ENCODE results near the gene OR4L1.
"Not testable (repeated sequence)": the region's sequence is repeated elsewhere in the genome, so short reads cannot be mapped to it uniquely, and the experiment has no call there.

OR4L1 gene, protein sequence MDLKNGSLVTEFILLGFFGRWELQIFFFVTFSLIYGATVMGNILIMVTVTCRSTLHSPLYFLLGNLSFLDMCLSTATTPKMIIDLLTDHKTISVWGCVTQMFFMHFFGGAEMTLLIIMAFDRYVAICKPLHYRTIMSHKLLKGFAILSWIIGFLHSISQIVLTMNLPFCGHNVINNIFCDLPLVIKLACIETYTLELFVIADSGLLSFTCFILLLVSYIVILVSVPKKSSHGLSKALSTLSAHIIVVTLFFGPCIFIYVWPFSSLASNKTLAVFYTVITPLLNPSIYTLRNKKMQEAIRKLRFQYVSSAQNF

DNA sequence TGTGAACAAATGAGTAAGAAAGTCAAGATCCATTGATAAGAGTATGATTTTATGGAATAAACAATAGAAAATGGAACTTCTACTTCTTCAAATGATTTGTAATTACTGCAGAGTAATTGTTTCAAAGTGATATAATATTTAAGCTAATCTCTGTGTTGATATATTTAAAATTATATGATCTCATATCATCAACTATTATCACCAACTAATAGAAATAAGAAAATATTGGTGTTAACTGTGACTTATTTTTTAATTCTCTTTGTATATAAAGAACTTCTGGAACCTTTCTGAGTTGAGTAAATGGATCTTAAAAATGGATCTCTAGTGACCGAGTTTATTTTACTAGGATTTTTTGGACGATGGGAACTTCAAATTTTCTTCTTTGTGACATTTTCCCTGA, at the start of gene OR4L1:
Gene OR4L1 (plus strand): TSS at position 301 of the 400 bp plus-strand sequence. CDS start 0 bp downstream, at position 301.
- DNase-seq (ENCODE audit: low read depth): no peak

DNA sequence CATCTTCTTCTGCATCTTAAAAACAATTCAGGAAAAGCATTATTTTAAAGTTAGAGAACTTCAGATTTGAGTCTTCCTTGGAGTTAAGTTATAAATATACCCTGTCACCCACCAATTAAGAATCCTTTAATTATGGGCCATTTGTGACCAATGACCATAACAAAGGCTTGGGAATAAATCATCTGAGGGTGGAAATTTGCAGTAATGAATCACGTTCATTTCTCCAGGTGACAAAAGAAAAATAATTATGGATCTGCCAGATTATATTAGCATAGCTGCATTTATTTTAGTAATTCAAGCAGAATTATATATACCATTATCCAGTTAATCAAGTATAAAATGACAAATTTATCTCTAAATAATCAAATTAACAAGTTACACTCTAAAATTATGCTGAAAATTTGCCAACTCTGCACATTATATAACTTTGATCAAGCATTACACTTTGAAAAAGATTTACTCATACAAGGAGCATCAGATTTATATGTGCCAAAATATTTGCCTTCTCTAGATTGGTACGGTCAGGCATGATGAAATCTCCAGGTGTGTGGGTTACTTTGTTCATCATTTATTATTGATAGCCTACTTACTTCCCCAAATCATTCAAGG, 40.5 kb upstream of the OR4L1 start, which contains the start of gene OR4K14:
Gene OR4K14 (minus strand): TSS at position 51 of the 609 bp plus-strand sequence. CDS start 4,114 bp downstream, outside the sequence.
- DNase-seq (ENCODE audit: low read depth): no peak

DNA sequence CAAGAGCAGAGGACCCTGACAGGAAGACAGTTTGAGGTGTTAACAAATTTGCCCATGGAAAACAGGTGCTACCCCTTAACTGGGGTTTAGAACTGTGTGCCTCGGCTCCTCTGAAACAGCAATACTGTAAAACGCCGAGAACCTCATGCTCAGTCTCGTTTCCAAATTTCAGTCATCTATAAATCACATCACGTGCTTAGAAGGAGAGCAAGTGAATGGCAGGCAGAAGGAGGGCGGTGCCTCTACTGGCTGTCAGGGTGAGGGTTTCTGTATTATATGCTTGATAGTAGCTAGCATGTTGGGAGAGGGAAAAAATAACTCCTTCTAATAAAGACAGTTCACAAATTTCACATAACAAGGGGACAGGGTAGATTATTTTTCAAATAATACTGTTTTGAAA, 28.8 kb upstream of the OR4L1 start:
- no peak for DNase-seq (ENCODE audit: low read depth)

DNA sequence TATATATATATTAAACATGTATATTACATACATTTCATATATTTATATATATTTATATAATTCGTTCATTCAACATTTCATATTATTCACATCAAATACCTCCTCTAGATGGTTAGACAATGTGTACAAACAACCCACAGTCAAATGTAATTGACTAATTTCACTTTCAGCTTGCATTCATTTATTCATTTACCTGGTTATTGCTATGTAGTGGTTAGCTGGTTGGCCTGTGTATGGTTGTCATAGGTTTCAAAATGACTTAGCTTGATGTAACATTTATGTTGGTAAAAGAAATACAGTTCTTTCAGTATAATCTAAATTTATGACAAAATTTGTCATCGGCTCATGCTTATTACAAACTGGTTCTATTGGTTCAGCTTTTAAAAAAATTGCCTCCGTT, 24.4 kb upstream of the OR4L1 start:
- no peak for DNase-seq (ENCODE audit: low read depth)

DNA sequence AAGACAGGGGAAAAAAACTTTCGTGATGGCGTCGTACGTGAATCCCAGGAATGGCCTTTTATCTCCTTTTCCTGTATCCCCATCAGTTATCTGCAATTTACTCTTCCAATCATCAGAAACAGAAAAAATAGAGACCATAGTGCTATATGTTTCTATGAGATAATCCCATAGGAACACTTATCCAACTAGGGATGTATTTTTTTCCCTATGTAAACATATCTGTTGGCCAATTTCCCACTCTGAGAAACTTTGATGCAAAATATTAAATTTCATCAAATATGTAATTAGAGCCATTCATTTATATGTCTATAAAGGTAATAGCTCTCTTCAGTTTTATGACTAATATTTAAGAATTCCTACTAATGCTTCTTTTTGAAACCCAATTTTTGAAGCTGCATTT, 23.9 kb upstream of the OR4L1 start, which contains the start of gene OR4K13:
Gene OR4K13 (minus strand): TSS at position 101 of the 400 bp plus-strand sequence. CDS start 1,280 bp downstream, outside the sequence.
- no peak for DNase-seq (ENCODE audit: low read depth)

DNA sequence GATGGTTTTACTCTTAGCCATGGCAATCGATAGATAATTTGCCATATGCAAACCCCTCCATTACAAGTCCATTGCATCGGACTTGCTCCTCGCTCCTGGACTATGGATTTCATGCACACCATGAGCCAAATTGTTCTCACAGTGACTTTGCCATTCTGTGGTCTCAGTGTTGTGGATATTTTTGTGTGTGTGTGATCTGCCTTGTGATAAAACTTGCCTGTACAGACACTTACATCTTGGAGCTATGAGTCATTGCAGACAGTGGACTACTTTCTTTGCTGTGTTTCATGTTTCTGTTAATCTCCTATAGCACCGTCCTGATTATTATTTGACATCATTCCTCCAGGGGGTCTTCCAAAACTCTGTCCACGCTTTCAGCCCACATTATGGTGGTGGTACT, 15.6 kb upstream of the OR4L1 start:
- DNase-seq (ENCODE audit: low read depth): no peak

DNA sequence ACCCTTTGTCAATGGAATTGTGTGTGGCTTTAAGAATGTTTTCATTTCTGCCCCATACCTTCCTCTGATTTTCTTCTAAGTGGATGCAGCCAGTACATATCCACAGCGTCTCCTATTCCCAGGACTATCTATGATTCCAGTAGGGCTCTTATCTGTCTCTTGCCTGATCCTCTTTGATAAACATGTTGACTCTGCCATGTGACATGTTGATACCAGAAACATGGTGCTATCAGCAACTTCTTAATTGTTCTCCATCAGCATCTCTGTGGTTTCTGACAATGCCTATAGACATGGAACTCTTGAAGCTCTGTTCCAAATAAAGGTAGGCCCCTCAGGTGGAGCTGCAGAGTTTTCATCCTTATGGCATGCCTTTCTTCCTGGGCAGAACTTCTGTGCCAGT, 11.6 kb upstream of the OR4L1 start:
- DNase-seq (ENCODE audit: low read depth): no peak

DNA sequence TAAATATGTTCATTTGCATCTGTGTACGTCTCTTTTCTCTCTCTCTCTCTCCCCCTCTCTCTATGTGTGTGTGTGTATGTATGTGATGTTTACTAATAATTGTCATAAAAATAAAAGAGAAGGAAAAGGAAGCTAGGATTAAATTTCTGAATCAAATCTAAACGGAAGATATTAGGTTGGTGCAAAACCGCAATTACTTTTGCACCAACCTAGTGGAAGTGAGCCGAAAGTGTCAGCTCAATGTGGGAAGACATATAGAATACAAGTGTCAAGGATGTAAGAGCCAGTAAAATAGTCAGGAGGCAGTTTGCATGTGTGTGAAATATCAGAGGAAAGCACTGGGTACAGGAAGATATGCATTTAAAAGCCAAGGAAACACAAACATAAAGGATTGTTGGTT, 32.2 kb downstream of the OR4L1 start:
- DNase-seq (ENCODE audit: low read depth): no peak

DNA sequence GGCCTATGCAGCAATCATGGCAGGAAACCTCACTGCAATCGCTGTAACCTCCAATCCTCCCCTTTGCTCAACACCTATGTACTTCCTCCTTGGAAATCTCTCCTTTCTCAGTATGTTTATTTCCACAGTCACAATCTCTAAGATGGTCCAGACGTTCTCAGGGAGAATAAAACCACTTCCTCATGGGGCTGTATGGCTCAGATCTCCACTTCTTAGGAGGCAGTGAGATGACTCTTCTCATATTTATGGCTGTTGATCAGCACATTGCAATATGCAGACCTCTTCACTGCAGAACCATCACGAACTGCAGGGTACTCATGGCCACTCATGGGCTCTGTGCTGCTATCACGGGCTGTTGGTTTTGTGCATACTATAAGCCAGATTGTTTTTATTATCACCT, 33.6 kb downstream of the OR4L1 start:
- no peak for DNase-seq (ENCODE audit: low read depth)

DNA sequence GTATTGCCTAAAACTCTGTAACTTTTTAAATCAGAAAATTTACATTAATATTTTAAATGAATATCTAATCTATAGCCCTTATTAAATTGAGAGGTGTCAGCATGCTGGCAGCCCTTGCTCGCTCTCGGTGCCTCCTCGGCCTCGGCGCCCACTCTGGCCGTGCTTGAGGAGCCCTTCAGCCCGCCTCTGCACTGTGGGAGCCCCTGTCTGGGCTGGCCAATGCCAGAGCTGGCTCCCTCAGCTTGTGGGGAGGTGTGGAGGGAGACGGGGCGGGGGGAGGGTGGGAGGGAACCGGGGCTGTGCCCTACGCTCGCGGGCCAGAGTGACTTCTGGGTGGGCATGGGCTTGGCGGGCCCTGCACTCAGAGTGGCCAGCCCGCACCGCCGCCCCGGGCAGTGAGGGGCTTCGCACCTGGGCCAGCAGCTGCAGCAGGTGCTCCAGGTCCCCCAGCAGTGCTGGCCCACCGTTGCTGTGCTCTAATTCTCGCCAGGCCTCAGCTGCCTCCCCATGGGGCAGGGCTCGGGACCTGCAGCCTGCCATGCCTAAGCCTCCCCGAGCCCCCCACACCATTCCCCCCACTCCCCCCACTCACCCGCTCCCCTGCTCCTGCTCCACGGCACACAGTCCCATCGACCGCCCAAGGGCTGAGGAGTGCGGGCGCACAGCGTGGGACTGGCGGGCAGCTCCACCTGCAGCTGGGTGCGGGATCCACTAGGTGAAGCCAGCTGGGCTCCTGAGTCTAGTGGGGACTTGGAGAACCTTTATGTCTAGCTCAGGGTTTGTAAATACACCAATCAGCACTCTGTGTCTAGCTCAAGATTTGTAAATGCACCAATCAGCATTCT, 39.3 kb downstream of the OR4L1 start:
- not testable (repeated sequence) for DNase-seq (ENCODE audit: low read depth)

DNA sequence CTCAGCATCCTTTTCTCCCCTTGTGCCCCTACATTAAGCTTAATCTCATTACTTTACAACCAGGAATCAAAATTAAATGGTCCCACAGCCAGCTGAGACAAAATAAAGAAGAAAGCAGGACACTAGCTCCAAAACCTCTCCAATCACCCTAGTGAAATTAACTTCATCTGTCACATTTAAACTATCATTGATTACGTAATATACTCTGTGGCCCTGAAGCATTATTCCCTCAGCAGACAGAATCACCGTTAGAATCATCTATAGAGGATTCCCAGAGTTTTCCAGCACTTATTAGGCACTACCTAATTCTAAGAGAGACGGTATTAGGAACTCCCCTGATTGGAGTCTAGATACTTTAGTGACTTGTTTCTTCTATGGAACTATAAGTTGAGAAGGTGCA, 50.6 kb downstream of the OR4L1 start, which contains the start of gene OR4K17:
Gene OR4K17 (plus strand): TSS at position 302 of the 400 bp plus-strand sequence. CDS start 6,761 bp downstream, outside the sequence.
- DNase-seq (ENCODE audit: low read depth): no peak
